HepG2 (cell line): ENCODE measurements around the gene ADAMTS12. TPM values are rescaled to one million over a fixed set of nuclear protein-coding genes. Genes with fewer than 3 reads are reported as not detected.

Source experiments
- ATAC-seq: fragments of 200-7000 bp; cut with Tn5 transposase; 3 replicates; pipeline ENCODE4 v1.9.1; 2020; ENCODE audit warnings: mild to moderate bottlenecking, moderate library complexity
- BruUV-seq: library from RNA; stranded (reverse); fragments of 400-500 nt; replicated peaks from 2 replicates; lab custom pipeline; 2021; lab: Mats Ljungman, UMichigan
- CTCF ChIA-PET: fragments of 300-600 bp; formaldehyde crosslinking; extraction: SDS; loops from one replicate; lab custom pipeline; 2021; ENCODE audit warnings: low total read pairs, inconsistent platforms, low intra/inter-chr PET ratio; lab: Yijun Ruan, JAX
- POLR2A ChIA-PET: fragments of 350-600 bp; sonication (Branson Sonifier 250); formaldehyde crosslinking; loops from one replicate; lab custom pipeline; 2020; ENCODE audit warnings: antibody characterized with exemption, inconsistent platforms; lab: Yijun Ruan, JAX
- DNase-seq: peaks from one replicate; pipeline ENCODE4 v3.0.0-alpha.2; 2015; ENCODE audit warnings: low spot score
- FAIRE-seq: peaks from 3 replicates; lab custom pipeline; 2011; peaks lifted over from hg19 to GRCh38; lab: Jason Lieb, UNC
- H2AFZ ChIP-seq: one replicate; pipeline ENCODE4 v1.6.1; 2011; ENCODE audit warnings: low read length, inconsistent platforms
- H3K27ac ChIP-seq: fragments of 300-600 bp; 3 replicates; pipeline ENCODE4 v1.8.0; 2011; ENCODE audit warnings: mixed run types, mild to moderate bottlenecking, mixed read lengths, low read length, inconsistent platforms; ENCODE audit not compliant: insufficient read depth; ENCODE audit errors: extremely low read length
- H3K27me3 ChIP-seq, 2 experiments: fragments of 200-600 bp in 1 of 2; 2 replicates in 1 of 2; 3 replicates in 1 of 2; pipeline versions ENCODE4 v1.6.0 to v1.8.0; 2011; ENCODE audit warnings: low read length in 2 of 2, mild to moderate bottlenecking in 2 of 2, moderate library complexity in 2 of 2, inconsistent platforms in 1 of 2; ENCODE audit not compliant: insufficient read depth in 2 of 2, control insufficient read depth in 1 of 2
- H3K36me3 ChIP-seq, 2 experiments: fragments of 200-600 bp in 1 of 2; replicated peaks in 1 of 2; 2 replicates in 1 of 2; 3 replicates in 1 of 2; pipeline versions ENCODE4 v1.5.1 to v1.8.0; 2011; ENCODE audit warnings: low read length in 2 of 2, inconsistent platforms in 1 of 2; ENCODE audit not compliant: insufficient read depth in 2 of 2, control insufficient read depth in 1 of 2
- H3K4me1 ChIP-seq: 2 replicates; pipeline ENCODE4 v1.5.1; 2012; ENCODE audit warnings: low read length, inconsistent platforms; ENCODE audit not compliant: insufficient read depth
- H3K4me2 ChIP-seq: 2 replicates; pipeline ENCODE4 v1.6.0; 2011; ENCODE audit warnings: low read depth, low read length, inconsistent platforms
- H3K4me3 ChIP-seq, 3 experiments: fragments of 200-600 bp in 1 of 3; sonication (generic), shearing (Covaris generic) in 1 of 3; replicated peaks in 1 of 3; 2 replicates each; pipeline ENCODE4 v1.5.1; 2011 to 2016; ENCODE audit warnings: low read length in 3 of 3, inconsistent platforms in 2 of 3, low read depth in 2 of 3, mild to moderate bottlenecking in 2 of 3, control low read depth in 1 of 3, mixed read lengths in 1 of 3; ENCODE audit not compliant: insufficient read depth in 1 of 3
- H3K79me2 ChIP-seq: one replicate; pipeline ENCODE4 v1.6.1; 2011; ENCODE audit warnings: low read length, inconsistent platforms; ENCODE audit not compliant: insufficient read depth
- H3K9ac ChIP-seq: 2 replicates; pipeline ENCODE4 v1.6.0; 2011; ENCODE audit warnings: mild to moderate bottlenecking, low read depth, low read length, inconsistent platforms; ENCODE audit not compliant: insufficient read depth
- H3K9me3 ChIP-seq: 2 replicates; pipeline ENCODE4 v1.5.1; 2012; ENCODE audit warnings: mild to moderate bottlenecking, low read length
- H4K20me1 ChIP-seq: 2 replicates; pipeline ENCODE4 v1.6.0; 2011; ENCODE audit warnings: inconsistent platforms, mild to moderate bottlenecking, low read length, moderate library complexity; ENCODE audit not compliant: insufficient read depth
- BRCA1 ChIP-seq: sonication (generic); formaldehyde crosslinking; IDR thresholded peaks from 2 replicates; pipeline ENCODE4 v1.4.0; 2020; ENCODE audit warnings: missing genetic modification reagents
- CEBPB ChIP-seq: IDR thresholded peaks from 2 replicates; pipeline ENCODE4 v1.6.1; 2011; ENCODE audit warnings: low read depth, low read length, improper control_type of control experiment, borderline replicate concordance
- CHCHD3 ChIP-seq: sonication (generic); formaldehyde crosslinking; IDR thresholded peaks from 2 replicates; pipeline ENCODE4 v1.8.0; 2022; ENCODE audit warnings: mild to moderate bottlenecking, missing genetic modification reagents, moderate library complexity
- ERF ChIP-seq: IDR thresholded peaks from 2 replicates; pipeline ENCODE4 v1.6.1; 2018; ENCODE audit warnings: missing biosample characterization, missing genetic modification reagents
- ETV5 ChIP-seq: IDR thresholded peaks from 2 replicates; pipeline ENCODE4 v1.6.1; 2018; ENCODE audit warnings: missing biosample characterization, missing genetic modification reagents, inconsistent platforms, borderline replicate concordance
- FOXA3 ChIP-seq: IDR thresholded peaks from 2 replicates; pipeline ENCODE4 v1.6.1; 2016; ENCODE audit warnings: missing genetic modification reagents, missing compliant biosample characterization
- HNRNPL ChIP-seq: fragments of 200-400 bp; formaldehyde crosslinking; IDR thresholded peaks from 2 replicates; pipeline ENCODE4 v1.6.1; 2017; ENCODE audit warnings: mild to moderate bottlenecking, low read depth, low read length
- NFIB ChIP-seq: sonication (generic); formaldehyde crosslinking; IDR thresholded peaks from 2 replicates; pipeline ENCODE4 v1.9.0; 2021; ENCODE audit warnings: missing genetic modification reagents, mild to moderate bottlenecking, borderline replicate concordance
- PCBP2 ChIP-seq: fragments of 200-400 bp; formaldehyde crosslinking; optimal IDR thresholded peaks from 2 replicates; pipeline ENCODE3; 2018; ENCODE audit warnings: low read length, low read depth; ENCODE audit not compliant: poor library complexity, severe bottlenecking
- ZNF468 ChIP-seq: sonication (generic); formaldehyde crosslinking; IDR thresholded peaks from 2 replicates; pipeline ENCODE4 v1.8.0; 2022; ENCODE audit warnings: mild to moderate bottlenecking, moderate library complexity, missing genetic modification reagents
- ZNF562 ChIP-seq: sonication (generic); formaldehyde crosslinking; IDR thresholded peaks from 2 replicates; pipeline ENCODE4 v1.8.0; 2022; ENCODE audit warnings: missing genetic modification reagents, borderline replicate concordance
- ZNF766 ChIP-seq: sonication (generic); formaldehyde crosslinking; IDR thresholded peaks from 2 replicates; pipeline ENCODE4 v1.5.0; 2020; ENCODE audit warnings: missing genetic modification reagents, borderline replicate concordance
- ZSCAN30 ChIP-seq: sonication (generic); formaldehyde crosslinking; IDR thresholded peaks from 2 replicates; pipeline ENCODE4 v1.5.0; 2020; ENCODE audit warnings: mild to moderate bottlenecking, missing genetic modification reagents
- WGBS: methylation state at CpG from one replicate; pipeline ENCODE4 v1.1.6; 2017; ENCODE audit warnings: low lambda C conversion rate; 5-methylcytosine and 5-hydroxymethylcytosine counted together
- in situ Hi-C: cut with HindIII; loops from 2 replicates; pipeline ENCODE4 v1.10.0; 2017; ENCODE audit warnings: low pct_unique_long_range_greater_than_20kb; ENCODE audit not compliant: extremely low pct_ligation_motif_present
- intact Hi-C: fragments of 100-400 bp; cut with micrococcal nuclease; formaldehyde crosslinking; loops from one replicate; pipeline ENCODE4 v1.10.0; 2022; ENCODE audit not compliant: unreplicated experiment
- polyA plus RNA-seq, 8 experiments: library from polyadenylated mRNA; depleted of rRNA in 3 of 8; stranded (reverse) in 7 of 8; unstranded in 1 of 8; fragments of >200 nt; fragmentation: Illumina TruSeq in 4 of 8; extraction: Trizol in 4 of 8; gene quantifications; 2 replicates each; pipeline versions ENCODE4 v1.2.1 to v1.2.3, GENCODE V29; 2011 to 2016; ENCODE audit warnings: low read depth in 4 of 8, missing spikeins in 1 of 8, mixed read lengths in 1 of 8; ENCODE audit not compliant: insufficient read depth in 1 of 8
- total RNA-seq, 5 experiments: library from RNA; depleted of rRNA; stranded (reverse); fragments of >200 nt; fragmentation: Illumina TruSeq; extraction: Trizol; gene quantifications; 2 replicates each; pipeline ENCODE4 v1.2.3, GENCODE V29; 2016; ENCODE audit warnings: low read depth in 1 of 5

Gene ADAMTS12
- total and polyA plus RNA-seq, 2 of the 13 experiments (the other 11 are each of a cell fraction or from before 2014, with no cell fraction given), result 0.03 TPM; not detected in 1

GRCh38 chr5:33738097-33738496 is 153.7 kb downstream of the ADAMTS12 start (continued):
- TF ChIP-seq ZNF562 (CRISPR knock-in tag) (no peak), HNRNPL (no peak)

- Histone ChIP-seq H4K20me1 (no peaks in the 10 kb centered on the region), H3K27ac (no peak overlapping the region), H3K4me2 (no peak overlapping the region), H3K79me2 (no peaks in the 10 kb centered on the region), H3K9ac (no peak overlapping the region), H3K9me3 (no peaks in the 10 kb centered on the region), H3K4me1 (no peaks in the 10 kb centered on the region; the same call in 1 of the 2 replicates), H3K36me3 (no peaks in the 10 kb centered on the region), H3K27me3 (peaks cover 0 to 5% of the 10 kb centered on the region in 2 experiments; a peak in 2 of 5 replicates), H3K4me3 (no peak overlapping the region), H2AFZ (no peak overlapping the region)
- ATAC-seq (no peak), DNase-seq (no peak), FAIRE-seq (no peak)
- CTCF ChIA-PET, result no interaction called here
- intact Hi-C loops (no loop called here), in situ Hi-C loops (no loop called here)
- BruUV-seq, result no TSS peak
- WGBS, result 50% methylated on average over 2 of the region's 2 CpGs
- no peak for TF ChIP-seq ERF (CRISPR knock-in tag)
- TF ChIP-seq CEBPB, result peak; percentile 61; the same call in 1 of the 2 replicates
- POLR2A ChIA-PET, result no interaction called here
These were observed 154.1 kb downstream of the ADAMTS12 start for GRCh38 chr5:33737697-33738096.

DNA sequence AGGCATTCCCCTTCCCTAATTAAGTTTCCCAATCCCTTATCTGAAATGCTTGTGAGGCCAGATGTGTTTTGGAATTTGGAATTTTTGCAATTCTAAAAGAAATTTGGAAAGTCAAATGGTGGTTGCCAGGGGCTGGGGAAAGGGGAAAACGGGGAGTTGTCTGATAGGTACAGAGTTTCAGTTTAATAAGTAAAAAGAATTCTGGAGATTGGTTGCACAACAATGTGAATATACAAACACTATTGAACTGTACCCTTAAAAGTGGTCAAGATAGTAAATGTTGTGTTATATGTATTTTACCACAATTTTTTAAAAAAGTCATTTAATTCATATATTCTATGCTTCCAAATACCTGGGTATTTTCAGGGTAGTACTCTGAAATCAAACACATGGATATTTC is 154.5 kb downstream of the ADAMTS12 start:
- Histone ChIP-seq H3K36me3 (no peaks in the 10 kb centered on the region), H3K4me1 (no peaks in the 10 kb centered on the region; the same call in 1 of the 2 replicates), H4K20me1 (no peaks in the 10 kb centered on the region), H3K9me3 (no peaks in the 10 kb centered on the region), H3K4me2 (no peak overlapping the region), H3K27ac (no peak overlapping the region), H3K9ac (no peak overlapping the region), H3K4me3 (no peak overlapping the region), H3K27me3 (peaks cover 0 to 5% of the 10 kb centered on the region in 2 experiments; a peak in 2 of 5 replicates), H2AFZ (no peak overlapping the region), H3K79me2 (no peaks in the 10 kb centered on the region)
- WGBS, result 19% methylated on average over 1 of the region's 1 CpG
- no peak for FAIRE-seq
- DNase-seq, result no peak
- in situ Hi-C loops, result no loop called here
- TF ChIP-seq ETV5 (CRISPR knock-in tag), result no peak
- TF ChIP-seq ZNF468, result no peak
- TF ChIP-seq ZSCAN30, result no peak
- no peak for TF ChIP-seq ZNF766
- no peak for TF ChIP-seq FOXA3 (CRISPR knock-in tag)
- no peak for TF ChIP-seq CHCHD3 (CRISPR knock-in tag)
- no peak for TF ChIP-seq BRCA1
- TF ChIP-seq NFIB, result no peak
- no peak for TF ChIP-seq PCBP2
- CTCF ChIA-PET, result no interaction called here
- intact Hi-C loops, result no loop called here
- no TSS peak for BruUV-seq
- POLR2A ChIA-PET, result no interaction called here
- no peak for ATAC-seq
